Breast epithelium (tissue), 3 donors: ENCODE data around the gene RPL19.

Source experiments
- POLR2A ChIP-seq: fragments of 450-650 bp; IDR thresholded peaks from one replicate; pipeline ENCODE4 v1.6.1; 2016; ENCODE audit warnings: antibody characterized with exemption, mild to moderate bottlenecking, moderate library complexity
- POLR2AphosphoS5 ChIP-seq, 3 donors: sonication (generic); formaldehyde crosslinking; IDR thresholded peaks; one replicate each; pipeline ENCODE4 v1.6.1; 2017; ENCODE audit warnings: antibody characterized with exemption in 3 of 3
- TF ChIP-seq, protein P1 (sequence below), 3 donors: fragments of 450-650 bp; IDR thresholded peaks; one replicate each; pipeline ENCODE4 v1.5.1; 2016 to 2017; ENCODE audit warnings: antibody characterized with exemption in 3 of 3, mild to moderate bottlenecking in 3 of 3, moderate library complexity in 3 of 3

GRCh38 chr17:39213852-39214251, 13.8 kb downstream of the RPL19 start:
- TF ChIP-seq, protein P1, sequence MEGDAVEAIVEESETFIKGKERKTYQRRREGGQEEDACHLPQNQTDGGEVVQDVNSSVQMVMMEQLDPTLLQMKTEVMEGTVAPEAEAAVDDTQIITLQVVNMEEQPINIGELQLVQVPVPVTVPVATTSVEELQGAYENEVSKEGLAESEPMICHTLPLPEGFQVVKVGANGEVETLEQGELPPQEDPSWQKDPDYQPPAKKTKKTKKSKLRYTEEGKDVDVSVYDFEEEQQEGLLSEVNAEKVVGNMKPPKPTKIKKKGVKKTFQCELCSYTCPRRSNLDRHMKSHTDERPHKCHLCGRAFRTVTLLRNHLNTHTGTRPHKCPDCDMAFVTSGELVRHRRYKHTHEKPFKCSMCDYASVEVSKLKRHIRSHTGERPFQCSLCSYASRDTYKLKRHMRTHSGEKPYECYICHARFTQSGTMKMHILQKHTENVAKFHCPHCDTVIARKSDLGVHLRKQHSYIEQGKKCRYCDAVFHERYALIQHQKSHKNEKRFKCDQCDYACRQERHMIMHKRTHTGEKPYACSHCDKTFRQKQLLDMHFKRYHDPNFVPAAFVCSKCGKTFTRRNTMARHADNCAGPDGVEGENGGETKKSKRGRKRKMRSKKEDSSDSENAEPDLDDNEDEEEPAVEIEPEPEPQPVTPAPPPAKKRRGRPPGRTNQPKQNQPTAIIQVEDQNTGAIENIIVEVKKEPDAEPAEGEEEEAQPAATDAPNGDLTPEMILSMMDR (IDR thresholded peaks at IDR 0.05) = no peak
- no peak for TF ChIP-seq POLR2A
- TF ChIP-seq POLR2AphosphoS5 (IDR thresholded peaks at IDR 0.05) = no peak
